CD14-positive monocyte (primary cell): Measurements from ENCODE around the gene LZTS2. TPM values are rescaled to one million over a fixed set of nuclear protein-coding genes. Genes with fewer than 3 reads are reported as not detected.

ENCODE experiments used
- DNase-seq, 3 donors: peaks; one replicate each; pipeline ENCODE4 v3.0.0-alpha.2; 2011 to 2022
- H2AFZ ChIP-seq: 2 replicates; pipeline ENCODE4 v1.6.0; 2012; ENCODE audit warnings: mild to moderate bottlenecking, low read depth, low read length, inconsistent platforms; ENCODE audit not compliant: insufficient read depth, poor library complexity, severe bottlenecking
- H3K27ac ChIP-seq, 2 donors: 1 replicate in 1 of 2; 2 replicates in 1 of 2; pipeline ENCODE4 v1.5.1; 2012 to 2013; ENCODE audit warnings: low read length in 2 of 2, control low read depth in 1 of 2, inconsistent platforms in 1 of 2, low read depth in 1 of 2, mild to moderate bottlenecking in 1 of 2
- H3K27me3 ChIP-seq, 2 donors: one replicate each; pipeline versions ENCODE4 v1.6.0 to v1.6.1; 2011 to 2013; ENCODE audit warnings: low read length in 2 of 2; ENCODE audit not compliant: control insufficient read depth in 2 of 2, insufficient read depth in 2 of 2
- H3K36me3 ChIP-seq, 2 donors: replicated peaks in 1 of 2; 1 replicate in 1 of 2; 2 replicates in 1 of 2; pipeline versions ENCODE4 v1.5.1 to v1.6.1; 2012 to 2013; ENCODE audit warnings: low read length in 2 of 2, control low read depth in 1 of 2, inconsistent platforms in 1 of 2, mild to moderate bottlenecking in 1 of 2; ENCODE audit not compliant: insufficient read depth in 2 of 2, control insufficient read depth in 1 of 2
- H3K4me1 ChIP-seq, 2 donors: 1 replicate in 1 of 2; 2 replicates in 1 of 2; pipeline versions ENCODE4 v1.5.1 to v1.6.1; 2012 to 2013; ENCODE audit warnings: low read length in 2 of 2, control low read depth in 1 of 2, inconsistent platforms in 1 of 2, mild to moderate bottlenecking in 1 of 2, moderate library complexity in 1 of 2; ENCODE audit not compliant: insufficient read depth in 2 of 2, control insufficient read depth in 1 of 2
- H3K4me2 ChIP-seq: replicated peaks from 2 replicates; pipeline ENCODE3; 2012; ENCODE audit warnings: low read length, moderate library complexity, mild to moderate bottlenecking; ENCODE audit not compliant: poor library complexity, severe bottlenecking; ENCODE audit errors: extremely low read depth
- H3K4me3 ChIP-seq, 3 experiments: fragments of 200-600 bp in 1 of 3; sonication (generic) in 1 of 3; replicated peaks in 1 of 3; 1 replicate in 2 of 3; 2 replicates in 1 of 3; pipeline ENCODE4 v1.5.1; 2011 to 2013; ENCODE audit warnings: low read length in 3 of 3, mild to moderate bottlenecking in 3 of 3, control low read depth in 2 of 3, low read depth in 2 of 3, inconsistent platforms in 1 of 3, moderate library complexity in 1 of 3
- H3K79me2 ChIP-seq: 2 replicates; pipeline ENCODE4 v1.6.0; 2012; ENCODE audit warnings: mild to moderate bottlenecking, control low read depth, inconsistent platforms, low read length, moderate library complexity; ENCODE audit not compliant: insufficient read depth
- H3K9ac ChIP-seq: 2 replicates; pipeline ENCODE4 v1.6.0; 2017; ENCODE audit warnings: low read length, mild to moderate bottlenecking; ENCODE audit not compliant: insufficient read depth, poor library complexity, severe bottlenecking
- H3K9me3 ChIP-seq, 2 donors: replicated peaks in 1 of 2; 1 replicate in 1 of 2; 2 replicates in 1 of 2; pipeline versions ENCODE4 v1.5.1 to v1.6.1; 2012 to 2013; ENCODE audit warnings: low read length in 2 of 2, control low read depth in 1 of 2; ENCODE audit not compliant: control insufficient read depth in 1 of 2, insufficient read depth in 1 of 2
- H4K20me1 ChIP-seq: 2 replicates; pipeline ENCODE4 v1.6.0; 2012; ENCODE audit warnings: mild to moderate bottlenecking, low read length, control low read depth, moderate library complexity; ENCODE audit not compliant: insufficient read depth
- H3K27ac Mint-ChIP-seq, 7 donors: one replicate each; pipeline ENCODE4 v1.8.0; 2020; ENCODE audit warnings: mild to moderate bottlenecking in 7 of 7, mixed read lengths in 7 of 7, moderate library complexity in 6 of 7, inconsistent platforms in 2 of 7
- H3K27me3 Mint-ChIP-seq, 3 donors: one replicate each; pipeline ENCODE4 v1.8.0; 2021 to 2022; ENCODE audit warnings: low read depth in 3 of 3, mild to moderate bottlenecking in 3 of 3, mixed read lengths in 3 of 3, moderate library complexity in 3 of 3, inconsistent platforms in 1 of 3
- H3K36me3 Mint-ChIP-seq, 2 donors: one replicate each; pipeline ENCODE4 v1.8.0; 2020; ENCODE audit warnings: mixed read lengths in 2 of 2, inconsistent platforms in 1 of 2, mild to moderate bottlenecking in 1 of 2
- H3K4me1 Mint-ChIP-seq: one replicate; pipeline ENCODE4 v1.8.0; 2020; ENCODE audit warnings: mild to moderate bottlenecking, mixed read lengths
- H3K4me3 Mint-ChIP-seq, 2 donors: one replicate each; pipeline ENCODE4 v1.8.0; 2020; ENCODE audit warnings: mild to moderate bottlenecking in 2 of 2, mixed read lengths in 2 of 2, moderate library complexity in 1 of 2
- H3K9me3 Mint-ChIP-seq, 7 donors: one replicate each; pipeline ENCODE4 v1.8.0; 2020 to 2022; ENCODE audit warnings: mixed read lengths in 7 of 7, mild to moderate bottlenecking in 6 of 7, moderate library complexity in 6 of 7, inconsistent platforms in 2 of 7
- WGBS: methylation state at CpG from one replicate; pipeline ENCODE4 v1.1.5; 2013; ENCODE audit warnings: missing lambda C conversion rate; ENCODE audit not compliant: insufficient coverage; 5-methylcytosine and 5-hydroxymethylcytosine counted together
- intact Hi-C, 2 donors: fragments of 100-400 bp; cut with micrococcal nuclease; formaldehyde crosslinking; loops; one replicate each; pipeline versions ENCODE4 v1.15.0 to v1.15.1; 2023
- polyA plus RNA-seq, 3 donors: library from polyadenylated mRNA; depleted of rRNA in 1 of 3; unstranded in 2 of 3; stranded (reverse) in 1 of 3; fragments of 300-500 nt in 2 of 3; fragments of >200 nt in 1 of 3; fragmentation: Illumina TruSeq in 2 of 3; gene quantifications; 1 replicate in 2 of 3; 2 replicates in 1 of 3; pipeline ENCODE4 v1.2.3, GENCODE V29; 2012 to 2021
- TF ChIP-seq, protein P1 (sequence below): fragments of 200-600 bp; IDR thresholded peaks from one replicate; pipeline ENCODE4 v1.8.0; 2022; ENCODE audit warnings: antibody characterized with exemption, mild to moderate bottlenecking

Gene LZTS2
- polyA plus RNA-seq, 3 donors = 2.8 to 9.2 (median 3.3) TPM

DNA sequence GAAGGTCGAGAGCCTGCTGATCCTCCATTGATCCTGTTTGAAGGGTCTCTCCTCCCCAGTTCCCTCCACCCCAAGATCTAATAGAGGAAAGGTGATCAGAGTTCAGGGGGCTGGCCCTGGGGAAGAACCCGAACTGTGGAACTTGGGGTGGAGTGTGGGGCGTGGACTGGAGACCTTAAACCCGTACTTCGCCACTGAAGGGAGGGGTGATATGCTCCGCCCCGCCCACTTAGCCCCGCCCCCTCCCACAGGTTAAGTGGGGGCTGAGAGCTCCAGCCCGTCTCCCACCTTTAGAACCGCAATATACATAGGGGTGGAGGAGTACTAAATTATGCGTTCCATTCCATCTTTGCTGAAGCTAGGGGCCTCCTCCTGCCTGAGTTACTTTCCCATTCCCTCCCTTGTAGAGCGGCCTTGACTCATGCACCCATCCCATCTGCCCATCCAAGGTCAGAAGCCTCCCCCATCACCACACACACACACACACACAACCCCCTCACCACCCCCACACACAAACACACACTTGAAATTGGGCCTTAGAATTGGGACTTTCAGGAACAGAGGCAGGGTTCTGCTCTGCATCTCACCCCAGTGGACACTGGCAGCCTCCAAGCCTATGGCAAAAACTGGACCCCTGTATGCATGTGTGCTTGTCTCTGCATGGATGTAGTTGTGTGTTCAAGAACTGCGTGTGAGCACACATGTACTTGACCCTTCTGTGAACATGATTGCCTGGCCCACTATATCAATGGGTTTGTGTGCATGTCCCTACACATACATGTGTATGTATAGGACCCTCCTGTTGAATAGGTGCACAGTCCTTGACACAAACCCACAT lies 29.3 kb upstream of the LZTS2 start:
- TF ChIP-seq, protein P1, sequence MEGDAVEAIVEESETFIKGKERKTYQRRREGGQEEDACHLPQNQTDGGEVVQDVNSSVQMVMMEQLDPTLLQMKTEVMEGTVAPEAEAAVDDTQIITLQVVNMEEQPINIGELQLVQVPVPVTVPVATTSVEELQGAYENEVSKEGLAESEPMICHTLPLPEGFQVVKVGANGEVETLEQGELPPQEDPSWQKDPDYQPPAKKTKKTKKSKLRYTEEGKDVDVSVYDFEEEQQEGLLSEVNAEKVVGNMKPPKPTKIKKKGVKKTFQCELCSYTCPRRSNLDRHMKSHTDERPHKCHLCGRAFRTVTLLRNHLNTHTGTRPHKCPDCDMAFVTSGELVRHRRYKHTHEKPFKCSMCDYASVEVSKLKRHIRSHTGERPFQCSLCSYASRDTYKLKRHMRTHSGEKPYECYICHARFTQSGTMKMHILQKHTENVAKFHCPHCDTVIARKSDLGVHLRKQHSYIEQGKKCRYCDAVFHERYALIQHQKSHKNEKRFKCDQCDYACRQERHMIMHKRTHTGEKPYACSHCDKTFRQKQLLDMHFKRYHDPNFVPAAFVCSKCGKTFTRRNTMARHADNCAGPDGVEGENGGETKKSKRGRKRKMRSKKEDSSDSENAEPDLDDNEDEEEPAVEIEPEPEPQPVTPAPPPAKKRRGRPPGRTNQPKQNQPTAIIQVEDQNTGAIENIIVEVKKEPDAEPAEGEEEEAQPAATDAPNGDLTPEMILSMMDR = no peak
- H2AFZ ChIP-seq = peak overlapping the region; percentile 70
- H3K4me2 ChIP-seq = peak overlapping the region; percentile 76
- intact Hi-C loops = no loop called here
- H3K9ac ChIP-seq = peak overlapping the region; percentile 43
- no peaks in the 10 kb centered on the region for H4K20me1 ChIP-seq
- 100% methylated on average over 1 of the region's 13 CpGs for WGBS
- Mint-ChIP-seq H3K27me3 (peaks cover 18 to 26% (median 22%) of the 10 kb centered on the region in 3 donors), H3K4me3 (peak overlapping the region; percentile 64 to 71), H3K9me3 (peaks cover 0 to 3% (median 0%) of the 10 kb centered on the region in 7 donors), H3K36me3 (peaks cover 14 to 15% of the 10 kb centered on the region in 2 donors), H3K27ac (peak overlapping the region in 1 of 7 donors; percentile 33), H3K4me1 (peaks cover 13% of the 10 kb centered on the region)
- H3K36me3 ChIP-seq = peaks cover 5 to 17% of the 10 kb centered on the region in 2 donors
- no peak overlapping the region for H3K27ac ChIP-seq
- peaks cover 7 to 13% of the 10 kb centered on the region in 2 donors for H3K27me3 ChIP-seq
- H3K4me3 ChIP-seq = peak overlapping the region in 1 of 3 experiments; percentile 70
- no peaks in the 10 kb centered on the region for H3K79me2 ChIP-seq
- H3K4me1 ChIP-seq = peaks cover 11 to 13% of the 10 kb centered on the region in 2 donors
- DNase-seq = no peak
- no peaks in the 10 kb centered on the region for H3K9me3 ChIP-seq

DNA sequence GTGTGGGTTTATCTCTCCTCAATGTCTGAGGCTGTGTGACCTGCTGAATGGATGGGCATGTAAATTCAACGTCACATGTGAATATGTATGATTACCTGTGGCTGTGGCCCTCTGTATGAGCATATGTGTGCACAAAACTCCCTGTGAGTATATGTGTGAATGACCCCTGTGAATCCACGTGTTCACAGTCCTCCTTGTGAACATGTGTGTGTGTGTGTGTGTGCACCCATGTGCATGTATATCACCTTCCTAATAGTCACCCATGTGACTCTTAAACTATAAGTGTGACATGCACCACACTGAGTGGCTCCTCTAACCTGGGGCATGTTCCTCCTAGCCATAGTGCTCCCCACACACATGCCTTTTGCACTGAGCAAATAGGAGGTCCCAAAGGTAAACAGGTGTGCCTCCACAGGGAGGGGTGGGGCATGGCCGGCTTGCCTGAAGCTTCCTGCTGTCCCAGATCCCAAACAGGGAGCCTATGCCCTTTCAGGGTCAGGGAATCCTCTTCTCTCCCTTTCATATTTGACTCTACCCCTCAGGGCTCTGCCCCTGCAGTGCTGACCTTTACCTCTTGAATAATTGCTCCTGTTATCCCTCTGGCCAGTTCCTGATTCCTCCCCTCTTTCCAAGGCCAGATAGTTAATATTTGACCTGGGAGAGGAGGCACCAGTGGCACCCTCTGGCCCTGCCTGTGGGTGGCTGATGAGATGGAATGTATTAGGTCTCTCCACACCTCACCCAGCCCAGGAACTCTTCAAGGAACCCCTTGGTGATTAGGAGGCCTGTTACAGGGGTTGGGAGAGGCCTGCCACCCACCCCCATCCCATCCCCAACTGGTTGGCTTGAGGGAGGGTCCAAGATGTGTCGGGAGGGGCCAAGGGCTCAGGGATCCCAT lies 28.4 kb upstream of the LZTS2 start:
- no peaks in the 10 kb centered on the region for H3K79me2 ChIP-seq
- peaks cover 0 to 9% of the 10 kb centered on the region in 2 donors for H3K36me3 ChIP-seq
- no peaks in the 10 kb centered on the region for H4K20me1 ChIP-seq
- no peak for DNase-seq
- no peak overlapping the region for H2AFZ ChIP-seq
- Mint-ChIP-seq H3K27me3 (peaks cover 16 to 26% (median 22%) of the 10 kb centered on the region in 3 donors), H3K4me3 (no peak overlapping the region), H3K36me3 (peaks cover 8 to 9% of the 10 kb centered on the region in 2 donors), H3K27ac (no peak overlapping the region), H3K9me3 (peaks cover 0 to 3% (median 0%) of the 10 kb centered on the region in 7 donors), H3K4me1 (peaks cover 13% of the 10 kb centered on the region)
- no peak overlapping the region for H3K4me2 ChIP-seq
- peaks cover 7 to 13% of the 10 kb centered on the region in 2 donors for H3K27me3 ChIP-seq
- H3K27ac ChIP-seq = no peak overlapping the region
- TF ChIP-seq, protein P1 = no peak
- H3K9me3 ChIP-seq = no peaks in the 10 kb centered on the region
- intact Hi-C loops = no loop called here
- peaks cover 11 to 13% of the 10 kb centered on the region in 2 donors for H3K4me1 ChIP-seq
- WGBS = 100% methylated on average over 2 of the region's 4 CpGs
- H3K4me3 ChIP-seq = no peak overlapping the region
- H3K9ac ChIP-seq = no peak overlapping the region
